HepG2 (cell line): Measurements from ENCODE around the gene ASIC3. TPM values are rescaled to one million over a fixed set of nuclear protein-coding genes. Genes with fewer than 3 reads are reported as not detected.

Experiments used
- ATAC-seq: fragments of 200-7000 bp; cut with Tn5 transposase; 3 replicates; pipeline ENCODE4 v1.9.1; 2020; ENCODE audit warnings: mild to moderate bottlenecking, moderate library complexity
- BruUV-seq: library from RNA; stranded (reverse); fragments of 400-500 nt; replicated peaks from 2 replicates; lab custom pipeline; 2021; lab: Mats Ljungman, UMichigan
- CTCF ChIA-PET: fragments of 300-600 bp; formaldehyde crosslinking; extraction: SDS; loops from one replicate; lab custom pipeline; 2021; ENCODE audit warnings: low total read pairs, inconsistent platforms, low intra/inter-chr PET ratio; lab: Yijun Ruan, JAX
- POLR2A ChIA-PET: fragments of 350-600 bp; sonication (Branson Sonifier 250); formaldehyde crosslinking; loops from one replicate; lab custom pipeline; 2020; ENCODE audit warnings: antibody characterized with exemption, inconsistent platforms; lab: Yijun Ruan, JAX
- DNase-seq: peaks from one replicate; pipeline ENCODE4 v3.0.0-alpha.2; 2015; ENCODE audit warnings: low spot score
- FAIRE-seq: peaks from 3 replicates; lab custom pipeline; 2011; peaks lifted over from hg19 to GRCh38; lab: Jason Lieb, UNC
- H2AFZ ChIP-seq: one replicate; pipeline ENCODE4 v1.6.1; 2011; ENCODE audit warnings: low read length, inconsistent platforms
- H3K27ac ChIP-seq: fragments of 300-600 bp; 3 replicates; pipeline ENCODE4 v1.8.0; 2011; ENCODE audit warnings: mixed run types, mild to moderate bottlenecking, mixed read lengths, low read length, inconsistent platforms; ENCODE audit not compliant: insufficient read depth; ENCODE audit errors: extremely low read length
- H3K27me3 ChIP-seq, 2 experiments: fragments of 200-600 bp in 1 of 2; 2 replicates in 1 of 2; 3 replicates in 1 of 2; pipeline versions ENCODE4 v1.6.0 to v1.8.0; 2011; ENCODE audit warnings: low read length in 2 of 2, mild to moderate bottlenecking in 2 of 2, moderate library complexity in 2 of 2, inconsistent platforms in 1 of 2; ENCODE audit not compliant: insufficient read depth in 2 of 2, control insufficient read depth in 1 of 2
- H3K36me3 ChIP-seq, 2 experiments: fragments of 200-600 bp in 1 of 2; replicated peaks in 1 of 2; 2 replicates in 1 of 2; 3 replicates in 1 of 2; pipeline versions ENCODE4 v1.5.1 to v1.8.0; 2011; ENCODE audit warnings: low read length in 2 of 2, inconsistent platforms in 1 of 2; ENCODE audit not compliant: insufficient read depth in 2 of 2, control insufficient read depth in 1 of 2
- H3K4me1 ChIP-seq: 2 replicates; pipeline ENCODE4 v1.5.1; 2012; ENCODE audit warnings: low read length, inconsistent platforms; ENCODE audit not compliant: insufficient read depth
- H3K4me2 ChIP-seq: 2 replicates; pipeline ENCODE4 v1.6.0; 2011; ENCODE audit warnings: low read depth, low read length, inconsistent platforms
- H3K4me3 ChIP-seq, 3 experiments: fragments of 200-600 bp in 1 of 3; sonication (generic), shearing (Covaris generic) in 1 of 3; replicated peaks in 1 of 3; 2 replicates each; pipeline ENCODE4 v1.5.1; 2011 to 2016; ENCODE audit warnings: low read length in 3 of 3, inconsistent platforms in 2 of 3, low read depth in 2 of 3, mild to moderate bottlenecking in 2 of 3, control low read depth in 1 of 3, mixed read lengths in 1 of 3; ENCODE audit not compliant: insufficient read depth in 1 of 3
- H3K79me2 ChIP-seq: one replicate; pipeline ENCODE4 v1.6.1; 2011; ENCODE audit warnings: low read length, inconsistent platforms; ENCODE audit not compliant: insufficient read depth
- H3K9ac ChIP-seq: 2 replicates; pipeline ENCODE4 v1.6.0; 2011; ENCODE audit warnings: mild to moderate bottlenecking, low read depth, low read length, inconsistent platforms; ENCODE audit not compliant: insufficient read depth
- H3K9me3 ChIP-seq: 2 replicates; pipeline ENCODE4 v1.5.1; 2012; ENCODE audit warnings: mild to moderate bottlenecking, low read length
- H4K20me1 ChIP-seq: 2 replicates; pipeline ENCODE4 v1.6.0; 2011; ENCODE audit warnings: inconsistent platforms, mild to moderate bottlenecking, low read length, moderate library complexity; ENCODE audit not compliant: insufficient read depth
- NR2C2 ChIP-seq: sonication (generic); formaldehyde crosslinking; IDR thresholded peaks from 2 replicates; pipeline ENCODE4 v1.4.0; 2020; ENCODE audit warnings: missing genetic modification reagents, mild to moderate bottlenecking, moderate library complexity, borderline replicate concordance
- NR2F1 ChIP-seq, 2 experiments: fragments of 450-650 bp in 1 of 2; formaldehyde crosslinking in 1 of 2; IDR thresholded peaks; 2 replicates each; pipeline versions ENCODE4 v1.5.0 to v1.6.1; 2016 to 2020; ENCODE audit warnings: mild to moderate bottlenecking in 1 of 2, missing compliant biosample characterization in 1 of 2, missing genetic modification reagents in 1 of 2, moderate library complexity in 1 of 2
- RARG ChIP-seq: sonication (generic); formaldehyde crosslinking; IDR thresholded peaks from 2 replicates; pipeline ENCODE4 v1.4.0; 2020; ENCODE audit warnings: low read depth, mild to moderate bottlenecking, missing genetic modification reagents
- REST ChIP-seq, 2 experiments: IDR thresholded peaks; 2 replicates each; pipeline ENCODE4 v1.6.1; 2011 to 2012; ENCODE audit warnings: low read length in 2 of 2, borderline replicate concordance in 1 of 2, low read depth in 1 of 2, mild to moderate bottlenecking in 1 of 2, moderate library complexity in 1 of 2
- STAG1 ChIP-seq: sonication (generic); formaldehyde crosslinking; IDR thresholded peaks from 2 replicates; pipeline ENCODE4 v1.4.0; 2020; ENCODE audit warnings: missing genetic modification reagents
- ZNF121 ChIP-seq: sonication (generic); formaldehyde crosslinking; IDR thresholded peaks from 2 replicates; pipeline ENCODE4 v1.5.0; 2020; ENCODE audit warnings: mild to moderate bottlenecking, missing genetic modification reagents
- ZNF234 ChIP-seq: sonication (generic); formaldehyde crosslinking; conservative IDR thresholded peaks from 2 replicates; pipeline ENCODE4 v1.5.1; 2020; ENCODE audit warnings: mild to moderate bottlenecking, missing genetic modification reagents
- ZNF274 ChIP-seq: sonication (generic); formaldehyde crosslinking; IDR thresholded peaks from 2 replicates; pipeline ENCODE4 v1.5.1; 2020; ENCODE audit warnings: mild to moderate bottlenecking, missing genetic modification reagents
- ZNF572 ChIP-seq: sonication (generic); formaldehyde crosslinking; IDR thresholded peaks from 2 replicates; pipeline ENCODE4 v1.5.1; 2020; ENCODE audit warnings: mild to moderate bottlenecking, missing genetic modification reagents
- ZNF597 ChIP-seq: sonication (generic); formaldehyde crosslinking; IDR thresholded peaks from 2 replicates; pipeline ENCODE4 v1.5.0; 2020; ENCODE audit warnings: missing genetic modification reagents
- WGBS: methylation state at CpG from one replicate; pipeline ENCODE4 v1.1.6; 2017; ENCODE audit warnings: low lambda C conversion rate; 5-methylcytosine and 5-hydroxymethylcytosine counted together
- in situ Hi-C: cut with HindIII; loops from 2 replicates; pipeline ENCODE4 v1.10.0; 2017; ENCODE audit warnings: low pct_unique_long_range_greater_than_20kb; ENCODE audit not compliant: extremely low pct_ligation_motif_present
- intact Hi-C: fragments of 100-400 bp; cut with micrococcal nuclease; formaldehyde crosslinking; loops from one replicate; pipeline ENCODE4 v1.10.0; 2022; ENCODE audit not compliant: unreplicated experiment
- polyA plus RNA-seq, 8 experiments: library from polyadenylated mRNA; depleted of rRNA in 3 of 8; stranded (reverse) in 7 of 8; unstranded in 1 of 8; fragments of >200 nt; fragmentation: Illumina TruSeq in 4 of 8; extraction: Trizol in 4 of 8; gene quantifications; 2 replicates each; pipeline versions ENCODE4 v1.2.1 to v1.2.3, GENCODE V29; 2011 to 2016; ENCODE audit warnings: low read depth in 4 of 8, missing spikeins in 1 of 8, mixed read lengths in 1 of 8; ENCODE audit not compliant: insufficient read depth in 1 of 8
- total RNA-seq, 5 experiments: library from RNA; depleted of rRNA; stranded (reverse); fragments of >200 nt; fragmentation: Illumina TruSeq; extraction: Trizol; gene quantifications; 2 replicates each; pipeline ENCODE4 v1.2.3, GENCODE V29; 2016; ENCODE audit warnings: low read depth in 1 of 5
- TF ChIP-seq, protein P1 (sequence below): sonication (generic); formaldehyde crosslinking; IDR thresholded peaks from 2 replicates; pipeline ENCODE4 v1.4.0; 2020; ENCODE audit warnings: missing genetic modification reagents

ASIC3 gene
- total and polyA plus RNA-seq, 2 of the 13 experiments (the other 11 are each of a cell fraction or from before 2014, with no cell fraction given), result 0.51 TPM; not detected in 1

DNA sequence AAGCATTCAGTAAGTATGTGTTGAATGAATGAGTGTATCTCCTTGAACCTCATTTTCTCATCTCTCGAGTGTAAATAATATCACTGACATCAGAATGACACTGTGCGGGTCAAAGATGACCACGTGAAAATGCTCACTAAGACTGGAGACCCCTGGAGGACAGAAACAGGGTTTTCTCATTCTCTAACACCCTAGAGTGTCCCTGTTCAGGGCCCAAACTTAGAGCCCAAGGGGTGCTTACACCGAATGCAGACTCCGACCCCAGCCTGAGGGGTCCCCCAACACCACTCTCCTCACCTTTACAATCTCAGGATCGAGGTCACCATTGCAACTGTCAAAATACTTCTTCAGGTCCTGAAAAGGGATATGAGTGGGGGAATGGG is 7.9 kb downstream of the ASIC3 start (continued):
- TF ChIP-seq REST (IDR thresholded peaks at IDR 0.05; ENCODE audit: borderline replicate concordance in 1 of 2, low read depth in 1 of 2, low read length in 2 of 2), result no peak

GRCh38 chr7:151056666-151057505 is 8.6 kb downstream of the ASIC3 start:
- POLR2A ChIA-PET, result interaction anchor here (1.3 to 1.8 kb wide), 2 partner anchors 28 to 48 kb away, joined by 4 to 6 read pairs; partner anchors contain the start of gene ABCB8
- DNase-seq, result no peak
- peak overlapping the region; percentile 72 for H3K9ac ChIP-seq
- TF ChIP-seq ZNF121 (no peak), ZNF572 (CRISPR knock-in tag) (peak; percentile 29; the same call in 1 of the 2 replicates), RARG (CRISPR knock-in tag) (no peak), ZNF234 (CRISPR knock-in tag) (0 out of 2 replicates have a peak, but pooled peaks have one; percentile 57), STAG1 (CRISPR knock-in tag) (peak; percentile 27; the same call in 1 of the 2 replicates), NR2F1 (CRISPR knock-in tag; IDR thresholded peaks at IDR 0.05) (no peak), ZNF597 (CRISPR knock-in tag) (no peak), ZNF274 (CRISPR knock-in tag) (0 out of 2 replicates have a peak, but pooled peaks have one; percentile 18), NR2C2 (CRISPR knock-in tag) (peak; percentile 47; the same call in 1 of the 2 replicates)
- TF ChIP-seq, protein P1, sequence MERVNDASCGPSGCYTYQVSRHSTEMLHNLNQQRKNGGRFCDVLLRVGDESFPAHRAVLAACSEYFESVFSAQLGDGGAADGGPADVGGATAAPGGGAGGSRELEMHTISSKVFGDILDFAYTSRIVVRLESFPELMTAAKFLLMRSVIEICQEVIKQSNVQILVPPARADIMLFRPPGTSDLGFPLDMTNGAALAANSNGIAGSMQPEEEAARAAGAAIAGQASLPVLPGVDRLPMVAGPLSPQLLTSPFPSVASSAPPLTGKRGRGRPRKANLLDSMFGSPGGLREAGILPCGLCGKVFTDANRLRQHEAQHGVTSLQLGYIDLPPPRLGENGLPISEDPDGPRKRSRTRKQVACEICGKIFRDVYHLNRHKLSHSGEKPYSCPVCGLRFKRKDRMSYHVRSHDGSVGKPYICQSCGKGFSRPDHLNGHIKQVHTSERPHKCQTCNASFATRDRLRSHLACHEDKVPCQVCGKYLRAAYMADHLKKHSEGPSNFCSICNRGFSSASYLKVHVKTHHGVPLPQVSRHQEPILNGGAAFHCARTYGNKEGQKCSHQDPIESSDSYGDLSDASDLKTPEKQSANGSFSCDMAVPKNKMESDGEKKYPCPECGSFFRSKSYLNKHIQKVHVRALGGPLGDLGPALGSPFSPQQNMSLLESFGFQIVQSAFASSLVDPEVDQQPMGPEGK (CRISPR knock-in tag), result 0 out of 2 replicates have a peak, but pooled peaks have one; percentile 31

More at GRCh38 chr7:151056666-151057505, 8.6 kb downstream of the ASIC3 start:
- no peak for ATAC-seq
- intact Hi-C loops, result no loop called here
- Histone ChIP-seq H2AFZ (no peak overlapping the region), H3K27ac (no peak overlapping the region), H3K4me2 (peak overlapping the region; percentile 99), H4K20me1 (no peaks in the 10 kb centered on the region), H3K4me3 (peak overlapping the region; percentile 75 to 90 (median 76)), H3K79me2 (peaks cover 14% of the 10 kb centered on the region), H3K36me3 (0 out of 5 replicates have a peak, but pooled peaks cover 0 to 2% of the 10 kb centered on the region in 2 experiments), H3K9me3 (no peaks in the 10 kb centered on the region), H3K27me3 (no peaks in the 10 kb centered on the region; a peak in 1 of 5 replicates), H3K4me1 (peaks cover 38% of the 10 kb centered on the region)
- in situ Hi-C loops, result no loop called here
- FAIRE-seq, result no peak
- no TSS peak for BruUV-seq
- CTCF ChIA-PET, result interaction anchor here (0.7 kb wide), 1 partner anchor 29 kb away, joined by 3 read pairs; the partner anchor contains the start of gene ABCB8
- 10% methylated on average over 15 of the region's 29 CpGs for WGBS
